NT2/D1 (cell line): ENCODE results near the gene CEMIP.

Experiments
- SUZ12 ChIP-seq: IDR thresholded peaks from 2 replicates; pipeline ENCODE4 v1.6.1; 2011; ENCODE audit not compliant: insufficient read length, insufficient read depth; ENCODE audit errors: extremely low read depth
- YY1 ChIP-seq: IDR thresholded peaks from 2 replicates; pipeline ENCODE4 v1.6.1; 2011; ENCODE audit not compliant: insufficient read length, insufficient read depth
- ZNF274 ChIP-seq: IDR thresholded peaks from 2 replicates; pipeline ENCODE4 v1.6.1; 2011; ENCODE audit warnings: mild to moderate bottlenecking, low read depth, low read length

GRCh38 chr15:80864666-80865065 lies 85.5 kb downstream of the CEMIP start:
- TF ChIP-seq YY1 (no peak), ZNF274 (no peak), SUZ12 (no peak)
